Effector memory CD4-positive, alpha-beta T cell (primary cell): ENCODE data around the gene CRACR2A.

ENCODE experiments used
- DNase-seq, 3 donors: peaks; one replicate each; pipeline ENCODE4 v3.0.0-alpha.2; 2020
- H3K27ac ChIP-seq: 2 replicates; pipeline ENCODE4 v1.7.0; 2013; ENCODE audit warnings: mild to moderate bottlenecking, low read length, moderate library complexity; ENCODE audit not compliant: insufficient read depth, poor library complexity, severe bottlenecking
- H3K27me3 ChIP-seq: replicated peaks from 2 replicates; pipeline ENCODE4 v1.7.0; 2013; ENCODE audit warnings: mild to moderate bottlenecking, low read length; ENCODE audit not compliant: insufficient read depth, control insufficient read depth, poor library complexity, severe bottlenecking
- H3K36me3 ChIP-seq: 2 replicates; pipeline ENCODE4 v1.7.0; 2013; ENCODE audit warnings: mild to moderate bottlenecking, low read length, moderate library complexity; ENCODE audit not compliant: control insufficient read depth, insufficient read depth
- H3K4me1 ChIP-seq: 2 replicates; pipeline ENCODE4 v1.7.0; 2013; ENCODE audit warnings: low read length, mild to moderate bottlenecking; ENCODE audit not compliant: control insufficient read depth, insufficient read depth, poor library complexity, severe bottlenecking
- H3K4me3 ChIP-seq: 2 replicates; pipeline ENCODE4 v1.7.0; 2013; ENCODE audit warnings: low read length, low read depth, mild to moderate bottlenecking; ENCODE audit not compliant: insufficient read depth, poor library complexity, severe bottlenecking
- H3K9me3 ChIP-seq: 2 replicates; pipeline ENCODE4 v1.7.0; 2013; ENCODE audit warnings: mild to moderate bottlenecking, low read length, moderate library complexity; ENCODE audit not compliant: control insufficient read depth

CRACR2A gene

DNA sequence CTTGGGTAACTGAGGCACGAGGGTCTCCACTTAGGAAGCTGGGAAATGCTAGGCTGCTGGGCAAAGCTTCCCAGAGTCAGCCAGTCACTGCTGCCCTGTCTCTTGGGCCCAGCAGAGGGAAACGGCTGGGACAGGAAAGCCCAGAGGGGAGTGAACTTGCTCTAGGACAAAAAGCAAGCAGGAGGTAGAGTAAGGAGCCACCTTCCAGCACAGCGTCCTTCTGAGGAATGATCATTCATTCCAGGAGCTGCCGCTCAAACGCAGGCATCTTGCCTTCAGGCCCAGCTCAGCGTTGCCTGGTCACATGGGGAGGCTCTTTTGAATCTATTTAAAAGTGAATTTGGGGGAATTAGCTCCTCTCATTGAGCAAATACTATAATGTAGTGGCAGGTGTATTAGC lies 118.6 kb downstream of the CRACR2A start:
- no peak overlapping the region for H3K27ac ChIP-seq
- no peak overlapping the region for H3K4me3 ChIP-seq
- no peak for DNase-seq
- no peaks in the 10 kb centered on the region for H3K9me3 ChIP-seq
- no peaks in the 10 kb centered on the region for H3K27me3 ChIP-seq
- peaks cover 52% of the 10 kb centered on the region for H3K36me3 ChIP-seq
- H3K4me1 ChIP-seq: no peaks in the 10 kb centered on the region

- no peak for DNase-seq
- Histone ChIP-seq H3K9me3 (no peaks in the 10 kb centered on the region), H3K27ac (no peak overlapping the region), H3K27me3 (no peaks in the 10 kb centered on the region), H3K4me3 (no peak overlapping the region), H3K36me3 (peaks cover 52% of the 10 kb centered on the region), H3K4me1 (no peaks in the 10 kb centered on the region)
These were observed 119.5 kb downstream of the CRACR2A start for GRCh38 chr12:3633396-3633795.

GRCh38 chr12:3632754-3633153 lies 120.2 kb downstream of the CRACR2A start:
- Histone ChIP-seq H3K4me1 (no peaks in the 10 kb centered on the region), H3K9me3 (no peaks in the 10 kb centered on the region), H3K36me3 (peaks cover 49% of the 10 kb centered on the region), H3K4me3 (no peak overlapping the region), H3K27me3 (no peaks in the 10 kb centered on the region), H3K27ac (no peak overlapping the region)
- DNase-seq: no peak

DNA sequence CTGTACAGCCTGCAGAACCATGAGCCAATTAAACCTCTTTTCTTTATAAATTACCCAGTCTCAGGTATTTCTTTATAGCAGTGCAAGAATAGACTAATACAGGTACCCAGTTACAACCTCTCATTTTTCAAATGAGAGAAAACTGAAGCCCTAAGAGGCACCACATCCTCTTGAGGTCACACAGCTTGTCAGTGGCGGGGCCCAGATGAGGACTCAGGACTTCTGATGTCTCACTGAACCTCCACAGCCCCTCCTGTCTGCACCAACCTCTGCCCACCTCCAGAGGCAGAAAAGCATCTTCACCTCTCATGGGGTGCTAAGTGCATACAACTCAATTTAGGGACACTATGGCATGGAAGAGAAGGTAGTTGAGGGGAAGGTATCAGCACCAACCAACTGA lies 120.7 kb downstream of the CRACR2A start:
- Histone ChIP-seq H3K27ac (no peak overlapping the region), H3K4me1 (no peaks in the 10 kb centered on the region), H3K27me3 (no peaks in the 10 kb centered on the region), H3K4me3 (no peak overlapping the region), H3K36me3 (peaks cover 47% of the 10 kb centered on the region), H3K9me3 (no peaks in the 10 kb centered on the region)
- DNase-seq: no peak

- Histone ChIP-seq H3K36me3 (peaks cover 48% of the 10 kb centered on the region), H3K4me1 (no peaks in the 10 kb centered on the region), H3K9me3 (no peaks in the 10 kb centered on the region), H3K27ac (no peak overlapping the region), H3K4me3 (no peak overlapping the region), H3K27me3 (no peaks in the 10 kb centered on the region)
- DNase-seq: no peak
These were observed 121.2 kb downstream of the CRACR2A start for GRCh38 chr12:3631759-3632158.

DNA sequence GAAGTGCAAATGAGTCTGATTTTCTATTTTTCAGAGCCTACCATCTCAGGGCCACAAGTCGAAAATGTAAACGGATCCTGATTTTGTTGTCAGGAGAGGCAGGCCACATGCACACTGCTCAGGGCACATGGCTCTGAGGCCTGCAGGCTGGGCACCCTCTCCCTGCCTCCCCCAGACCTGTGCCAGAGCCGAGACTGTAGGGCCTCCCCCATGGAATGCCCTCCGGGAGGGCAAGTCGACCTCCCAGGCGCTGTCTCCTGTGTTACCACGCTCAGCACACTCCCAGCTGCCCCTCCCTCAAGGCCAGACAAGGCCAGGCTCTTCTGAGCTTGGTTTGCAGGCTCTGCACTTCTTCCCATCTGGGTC lies 121.7 kb downstream of the CRACR2A start:
- no peak overlapping the region for H3K4me3 ChIP-seq
- no peak for DNase-seq
- no peaks in the 10 kb centered on the region for H3K27me3 ChIP-seq
- no peaks in the 10 kb centered on the region for H3K9me3 ChIP-seq
- peaks cover 48% of the 10 kb centered on the region for H3K36me3 ChIP-seq
- no peak overlapping the region for H3K27ac ChIP-seq
- no peaks in the 10 kb centered on the region for H3K4me1 ChIP-seq

GRCh38 chr12:3630621-3631271 lies 122.2 kb downstream of the CRACR2A start:
- peaks cover 50% of the 10 kb centered on the region for H3K36me3 ChIP-seq
- H3K4me1 ChIP-seq: no peaks in the 10 kb centered on the region
- H3K4me3 ChIP-seq: no peak overlapping the region
- H3K27me3 ChIP-seq: no peaks in the 10 kb centered on the region
- H3K27ac ChIP-seq: no peak overlapping the region
- DNase-seq: no peak
- H3K9me3 ChIP-seq: no peaks in the 10 kb centered on the region

GRCh38 chr12:3630111-3630510 lies 122.8 kb downstream of the CRACR2A start:
- Histone ChIP-seq H3K36me3 (peaks cover 52% of the 10 kb centered on the region), H3K4me3 (no peak overlapping the region), H3K27ac (no peak overlapping the region), H3K4me1 (no peaks in the 10 kb centered on the region), H3K9me3 (no peaks in the 10 kb centered on the region), H3K27me3 (no peaks in the 10 kb centered on the region)
- no peak for DNase-seq

GRCh38 chr12:3629057-3629830 lies 123.7 kb downstream of the CRACR2A start:
- H3K9me3 ChIP-seq: no peaks in the 10 kb centered on the region
- DNase-seq: no peak
- no peaks in the 10 kb centered on the region for H3K27me3 ChIP-seq
- peaks cover 57% of the 10 kb centered on the region for H3K36me3 ChIP-seq
- H3K4me3 ChIP-seq: no peak overlapping the region
- H3K27ac ChIP-seq: no peak overlapping the region
- H3K4me1 ChIP-seq: no peaks in the 10 kb centered on the region

DNA sequence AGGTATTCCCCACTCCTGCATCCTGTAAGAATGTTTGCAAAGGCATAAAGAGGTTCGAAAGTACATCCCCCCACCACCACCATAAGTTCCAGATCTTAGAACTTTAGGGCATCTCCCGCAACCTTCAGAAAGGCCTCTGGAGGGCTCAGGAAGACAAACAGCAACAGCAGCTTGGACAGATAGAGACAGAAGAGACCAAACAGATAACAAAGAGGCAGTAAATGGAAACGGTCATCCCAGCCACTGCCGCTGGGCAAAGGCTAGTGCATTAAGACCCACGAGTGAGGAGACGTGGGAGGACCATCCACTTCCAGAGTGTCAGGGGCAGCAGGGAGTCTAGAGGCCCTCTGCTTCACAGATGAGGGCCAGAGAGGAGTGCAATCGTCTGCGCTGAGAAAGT lies 124.3 kb downstream of the CRACR2A start:
- H3K4me3 ChIP-seq: no peak overlapping the region
- H3K4me1 ChIP-seq: no peaks in the 10 kb centered on the region
- H3K27me3 ChIP-seq: no peaks in the 10 kb centered on the region
- peaks cover 63% of the 10 kb centered on the region for H3K36me3 ChIP-seq
- H3K27ac ChIP-seq: no peak overlapping the region
- no peaks in the 10 kb centered on the region for H3K9me3 ChIP-seq
- no peak for DNase-seq
